Measurements from ENCODE around the gene SLC6A18.

The SLC6A18 gene

GRCh38 chr5:1254196-1254595 is 29.0 kb downstream of the SLC6A18 start:
- no peak for TF ChIP-seq POLR2AphosphoS5 (IDR thresholded peaks at IDR 0.05; ENCODE audit: low read depth, low read length)
- TF ChIP-seq SIN3A (IDR thresholded peaks at IDR 0.05; ENCODE audit: borderline replicate concordance, insufficient read depth, low read length), result no peak
- TF ChIP-seq TAF1 (IDR thresholded peaks at IDR 0.05; ENCODE audit: borderline replicate concordance, insufficient read depth, low read length), result no peak
- no peak for TF ChIP-seq FOXP2 (optimal IDR thresholded peaks at IDR 0.05; ENCODE audit: borderline replicate concordance, extremely low read depth, extremely low read length, insufficient read depth)
- TF ChIP-seq REST (IDR thresholded peaks at IDR 0.05; ENCODE audit: insufficient read depth in 1 of 2, low read depth in 2 of 2, low read length in 2 of 2), result no peak

GRCh38 chr5:1255081-1255561 is 29.9 kb downstream of the SLC6A18 start:
- TF ChIP-seq TAF1 (IDR thresholded peaks at IDR 0.05; ENCODE audit: borderline replicate concordance, insufficient read depth, low read length) (no peak), SIN3A (IDR thresholded peaks at IDR 0.05; ENCODE audit: borderline replicate concordance, insufficient read depth, low read length) (no peak), REST (IDR thresholded peaks at IDR 0.05; ENCODE audit: insufficient read depth in 1 of 2, low read depth in 2 of 2, low read length in 2 of 2) (no peak), POLR2AphosphoS5 (IDR thresholded peaks at IDR 0.05; ENCODE audit: low read depth, low read length) (no peak), FOXP2 (optimal IDR thresholded peaks at IDR 0.05; ENCODE audit: borderline replicate concordance, extremely low read depth, extremely low read length, insufficient read depth) (no peak)

- no peak for TF ChIP-seq REST (IDR thresholded peaks at IDR 0.05; ENCODE audit: insufficient read depth in 1 of 2, low read depth in 2 of 2, low read length in 2 of 2)
- no peak for TF ChIP-seq FOXP2 (optimal IDR thresholded peaks at IDR 0.05; ENCODE audit: borderline replicate concordance, extremely low read depth, extremely low read length, insufficient read depth)
- no peak for TF ChIP-seq TAF1 (IDR thresholded peaks at IDR 0.05; ENCODE audit: borderline replicate concordance, insufficient read depth, low read length)
- no peak for TF ChIP-seq POLR2AphosphoS5 (IDR thresholded peaks at IDR 0.05; ENCODE audit: low read depth, low read length)
- no peak for TF ChIP-seq SIN3A (IDR thresholded peaks at IDR 0.05; ENCODE audit: borderline replicate concordance, insufficient read depth, low read length)
Measured at GRCh38 chr5:1256776-1257175, 31.6 kb downstream of the SLC6A18 start.

GRCh38 chr5:1257363-1257762 is 32.2 kb downstream of the SLC6A18 start:
- TF ChIP-seq SIN3A (IDR thresholded peaks at IDR 0.05; ENCODE audit: borderline replicate concordance, insufficient read depth, low read length) (no peak), POLR2AphosphoS5 (IDR thresholded peaks at IDR 0.05; ENCODE audit: low read depth, low read length) (no peak), TAF1 (IDR thresholded peaks at IDR 0.05; ENCODE audit: borderline replicate concordance, insufficient read depth, low read length) (no peak), REST (IDR thresholded peaks at IDR 0.05; ENCODE audit: insufficient read depth in 1 of 2, low read depth in 2 of 2, low read length in 2 of 2) (no peak), FOXP2 (optimal IDR thresholded peaks at IDR 0.05; ENCODE audit: borderline replicate concordance, extremely low read depth, extremely low read length, insufficient read depth) (no peak)

GRCh38 chr5:1257841-1258240 is 32.7 kb downstream of the SLC6A18 start:
- TF ChIP-seq POLR2AphosphoS5 (IDR thresholded peaks at IDR 0.05; ENCODE audit: low read depth, low read length), result no peak
- no peak for TF ChIP-seq FOXP2 (optimal IDR thresholded peaks at IDR 0.05; ENCODE audit: borderline replicate concordance, extremely low read depth, extremely low read length, insufficient read depth)

All from PFSK-1 (cell line).